Vagina (tissue), 2 donors: ENCODE results near the gene PRRT1B. TPM values are rescaled to one million over a fixed set of nuclear protein-coding genes. Genes with fewer than 3 reads are reported as not detected.
"Not testable (repeated sequence)": the region's sequence is repeated elsewhere in the genome, so short reads cannot be mapped to it uniquely, and the experiment has no call there.

Experiments used
- DNase-seq, 2 donors: peaks; one replicate each; pipeline ENCODE4 v3.0.0-alpha.2; 2017; ENCODE audit errors: extremely low spot score in 2 of 2
- H3K27ac ChIP-seq: fragments of 200-600 bp; sonication (generic); one replicate; pipeline ENCODE4 v1.5.1; 2019
- H3K27me3 ChIP-seq: fragments of 200-600 bp; sonication (generic); one replicate; pipeline ENCODE4 v1.5.1; 2019
- H3K36me3 ChIP-seq, 2 donors: fragments of 200-600 bp; sonication (generic); one replicate each; pipeline ENCODE4 v1.5.1; 2017 to 2019
- H3K4me1 ChIP-seq: fragments of 200-600 bp; sonication (generic); one replicate; pipeline ENCODE4 v1.5.1; 2019
- H3K4me3 ChIP-seq, 2 donors: fragments of 200-600 bp; sonication (generic); 1 replicate in 1 of 2; 2 replicates in 1 of 2; pipeline ENCODE4 v1.5.1; 2016 to 2019
- H3K9me3 ChIP-seq: fragments of 200-600 bp; sonication (generic); one replicate; pipeline ENCODE4 v1.5.1; 2019
- CTCF ChIP-seq, 3 experiments: fragments of 450-650 bp in 2 of 3; fragments of 200-600 bp in 1 of 3; sonication (generic) in 1 of 3; IDR thresholded peaks; one replicate each; pipeline ENCODE4 v1.5.1; 2017 to 2019; ENCODE audit warnings: antibody characterized with exemption in 3 of 3, mild to moderate bottlenecking in 2 of 3, moderate library complexity in 2 of 3
- POLR2A ChIP-seq, 2 donors: fragments of 450-650 bp; IDR thresholded peaks; one replicate each; pipeline ENCODE4 v1.6.1; 2017; ENCODE audit warnings: antibody characterized with exemption in 2 of 2, mild to moderate bottlenecking in 2 of 2, moderate library complexity in 2 of 2
- POLR2AphosphoS5 ChIP-seq, 2 donors: sonication (generic); formaldehyde crosslinking; IDR thresholded peaks; one replicate each; pipeline ENCODE4 v1.9.0; 2017; ENCODE audit warnings: antibody characterized with exemption in 2 of 2, mild to moderate bottlenecking in 2 of 2, low read depth in 1 of 2; ENCODE audit not compliant: insufficient read depth in 1 of 2
- intact Hi-C: fragments of 100-400 bp; cut with DNase I; formaldehyde crosslinking; loops from one replicate; pipeline ENCODE4 v1.15.1; 2023
- total RNA-seq: library from RNA; depleted of rRNA; stranded (reverse); fragments of >200 nt; gene quantifications from one replicate; pipeline ENCODE4 v1.2.3, GENCODE V29; 2016

The PRRT1B gene
- total RNA-seq, 1 donor from 2014 or later, result not detected

GRCh38 chr9:131546336-131547084 lies 1.2 kb downstream of the PRRT1B start:
- peak overlapping the region; percentile 1 to 15 for H3K4me3 ChIP-seq
- H3K4me1 ChIP-seq, result peaks cover 21% of the 10 kb centered on the region
- no peak for DNase-seq
- H3K36me3 ChIP-seq, result no peaks in the 10 kb centered on the region
- intact Hi-C loops, result no loop called here
- peaks cover 9% of the 10 kb centered on the region for H3K27me3 ChIP-seq
- TF ChIP-seq POLR2AphosphoS5 (IDR thresholded peaks at IDR 0.05; ENCODE audit: insufficient read depth in 1 of 2, low read depth in 1 of 2) (no peak), CTCF (IDR thresholded peaks at IDR 0.05) (no peak), POLR2A (IDR thresholded peaks at IDR 0.05) (no peak)
- peaks cover 5% of the 10 kb centered on the region for H3K9me3 ChIP-seq
- H3K27ac ChIP-seq, result no peak overlapping the region

- intact Hi-C loops, H3K4me3 ChIP-seq, H3K9me3 ChIP-seq, H3K27me3 ChIP-seq, H3K27ac ChIP-seq, DNase-seq, H3K36me3 ChIP-seq: not testable (repeated sequence)
- peaks cover 21% of the 10 kb centered on the region for H3K4me1 ChIP-seq
Observed at GRCh38 chr9:131549186-131549585, 3.9 kb downstream of the PRRT1B start.

GRCh38 chr9:131550465-131550864 lies 5.1 kb downstream of the PRRT1B start:
- DNase-seq, H3K27ac ChIP-seq, H3K27me3 ChIP-seq, H3K4me3 ChIP-seq, H3K36me3 ChIP-seq, H3K9me3 ChIP-seq, intact Hi-C loops: not testable (repeated sequence)
- peaks cover 18% of the 10 kb centered on the region for H3K4me1 ChIP-seq

GRCh38 chr9:131552030-131552429 lies 6.7 kb downstream of the PRRT1B start:
- Histone ChIP-seq H3K27me3 (no peaks in the 10 kb centered on the region), H3K27ac (no peak overlapping the region), H3K9me3 (no peaks in the 10 kb centered on the region), H3K4me3 (no peak overlapping the region), H3K36me3 (no peaks in the 10 kb centered on the region), H3K4me1 (peaks cover 2% of the 10 kb centered on the region)
- intact Hi-C loops, result no loop called here
- DNase-seq, result no peak
- TF ChIP-seq POLR2A (IDR thresholded peaks at IDR 0.05) (no peak), POLR2AphosphoS5 (IDR thresholded peaks at IDR 0.05; ENCODE audit: insufficient read depth in 1 of 2, low read depth in 1 of 2) (no peak), CTCF (IDR thresholded peaks at IDR 0.05) (no peak)

- Histone ChIP-seq H3K27me3 (no peaks in the 10 kb centered on the region), H3K36me3 (no peaks in the 10 kb centered on the region), H3K9me3 (no peaks in the 10 kb centered on the region), H3K4me3 (no peak overlapping the region), H3K4me1 (no peaks in the 10 kb centered on the region), H3K27ac (no peak overlapping the region)
- no peak for TF ChIP-seq POLR2AphosphoS5 (IDR thresholded peaks at IDR 0.05; ENCODE audit: insufficient read depth in 1 of 2, low read depth in 1 of 2)
- TF ChIP-seq CTCF (IDR thresholded peaks at IDR 0.05), result no peak
- no peak for TF ChIP-seq POLR2A (IDR thresholded peaks at IDR 0.05)
- intact Hi-C loops, result no loop called here
- DNase-seq, result no peak
Observed at GRCh38 chr9:131554087-131554842, 8.9 kb downstream of the PRRT1B start.

GRCh38 chr9:131554843-131555351 lies 9.6 kb downstream of the PRRT1B start:
- H3K36me3 ChIP-seq, result no peaks in the 10 kb centered on the region
- no peaks in the 10 kb centered on the region for H3K9me3 ChIP-seq
- intact Hi-C loops, result no loop called here
- H3K4me3 ChIP-seq, result no peak overlapping the region
- H3K27ac ChIP-seq, result no peak overlapping the region
- no peaks in the 10 kb centered on the region for H3K27me3 ChIP-seq
- no peaks in the 10 kb centered on the region for H3K4me1 ChIP-seq
- no peak for TF ChIP-seq POLR2AphosphoS5 (IDR thresholded peaks at IDR 0.05; ENCODE audit: insufficient read depth in 1 of 2, low read depth in 1 of 2)
- no peak for TF ChIP-seq POLR2A (IDR thresholded peaks at IDR 0.05)
- TF ChIP-seq CTCF (IDR thresholded peaks at IDR 0.05), result no peak
- DNase-seq, result no peak
